ENCODE measurements around the gene ABCD4. TPM values are rescaled to one million over a fixed set of nuclear protein-coding genes. Genes with fewer than 3 reads are reported as not detected.

The ABCD4 gene
- total and polyA plus RNA-seq, 2 donors (not counting 3 experiments of a cell fraction or from before 2014, with no cell fraction given): 58.2 to 84.2 TPM

DNA sequence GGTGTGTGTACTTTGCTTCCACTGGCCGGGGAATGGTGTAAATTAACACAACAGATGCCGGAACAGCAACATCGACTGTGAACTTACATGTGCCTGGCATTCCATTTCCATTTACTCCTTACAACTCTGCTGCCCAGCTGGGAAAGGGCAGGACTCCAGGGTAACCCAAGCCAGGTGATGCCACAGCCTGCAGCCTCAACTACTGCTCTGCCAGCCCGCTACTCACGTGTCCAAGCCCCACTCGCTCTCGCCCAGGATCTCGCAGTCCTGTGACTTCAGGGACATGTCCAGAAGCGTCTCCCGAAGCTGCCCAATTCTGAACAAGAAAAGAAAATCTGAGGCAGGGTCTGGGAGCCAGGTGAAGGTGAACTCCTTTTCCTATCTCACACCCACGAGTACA, 10.7 kb downstream of the ABCD4 start:
- Histone ChIP-seq H3K9me1 (replicated peaks; ENCODE audit: control insufficient read depth, extremely low read depth, insufficient read depth, low read length) (no peaks in the 10 kb centered on the region), H3K4me2 (ENCODE audit: insufficient read depth, low read length) (no peak overlapping the region), H3K4me3 (replicated peaks in 1 of 3; ENCODE audit: insufficient read depth in 1 of 3, low read depth in 1 of 3, low read length in 3 of 3) (no peak overlapping the region), H3K9me3 (replicated peaks; ENCODE audit: control insufficient read depth, insufficient read depth, low read length) (no peaks in the 10 kb centered on the region), H4K20me1 (replicated peaks; ENCODE audit: control insufficient read depth, extremely low read depth, insufficient read depth, low read length) (peaks cover 2% of the 10 kb centered on the region), H3K27me3 (ENCODE audit: control insufficient read depth in 2 of 2, insufficient read depth in 2 of 2, low read length in 2 of 2) (no peaks in the 10 kb centered on the region), H3K27ac (ENCODE audit: insufficient read depth, low read depth, low read length) (no peak overlapping the region), H3K79me2 (ENCODE audit: control insufficient read depth, insufficient read depth, low read length) (peaks cover 4% of the 10 kb centered on the region), H3K36me3 (ENCODE audit: control insufficient read depth in 2 of 2, extremely low read depth in 1 of 2, insufficient read depth in 2 of 2, low read length in 2 of 2) (peaks cover 0 to 70% of the 10 kb centered on the region in 2 experiments), H3K9ac (replicated peaks; ENCODE audit: extremely low read depth, insufficient read depth, low read length) (no peak overlapping the region), H3K4me1 (ENCODE audit: control insufficient read depth, extremely low read depth, insufficient read depth, low read length) (no peaks in the 10 kb centered on the region), H2AFZ (ENCODE audit: low read depth, low read length) (no peak overlapping the region)
- BruUV-seq (replicated peaks): no TSS peak
- dilution Hi-C loops (cut with MboI; ENCODE audit: extremely low pct_ligation_motif_present, low sequenced_read_pairs): no loop called here
- TF ChIP-seq JUN (IDR thresholded peaks at IDR 0.05; ENCODE audit: borderline replicate concordance, insufficient read depth, insufficient read length, low read depth): no peak
- no peak for TF ChIP-seq FOS (IDR thresholded peaks at IDR 0.05; ENCODE audit: borderline replicate concordance, insufficient read depth, low read length)
- TF ChIP-seq, protein P1, sequence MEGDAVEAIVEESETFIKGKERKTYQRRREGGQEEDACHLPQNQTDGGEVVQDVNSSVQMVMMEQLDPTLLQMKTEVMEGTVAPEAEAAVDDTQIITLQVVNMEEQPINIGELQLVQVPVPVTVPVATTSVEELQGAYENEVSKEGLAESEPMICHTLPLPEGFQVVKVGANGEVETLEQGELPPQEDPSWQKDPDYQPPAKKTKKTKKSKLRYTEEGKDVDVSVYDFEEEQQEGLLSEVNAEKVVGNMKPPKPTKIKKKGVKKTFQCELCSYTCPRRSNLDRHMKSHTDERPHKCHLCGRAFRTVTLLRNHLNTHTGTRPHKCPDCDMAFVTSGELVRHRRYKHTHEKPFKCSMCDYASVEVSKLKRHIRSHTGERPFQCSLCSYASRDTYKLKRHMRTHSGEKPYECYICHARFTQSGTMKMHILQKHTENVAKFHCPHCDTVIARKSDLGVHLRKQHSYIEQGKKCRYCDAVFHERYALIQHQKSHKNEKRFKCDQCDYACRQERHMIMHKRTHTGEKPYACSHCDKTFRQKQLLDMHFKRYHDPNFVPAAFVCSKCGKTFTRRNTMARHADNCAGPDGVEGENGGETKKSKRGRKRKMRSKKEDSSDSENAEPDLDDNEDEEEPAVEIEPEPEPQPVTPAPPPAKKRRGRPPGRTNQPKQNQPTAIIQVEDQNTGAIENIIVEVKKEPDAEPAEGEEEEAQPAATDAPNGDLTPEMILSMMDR (IDR thresholded peaks at IDR 0.05; ENCODE audit: extremely low read depth in 1 of 2, insufficient read depth in 1 of 2, low read depth in 1 of 2, low read length in 2 of 2): no peak
- TF ChIP-seq MYC (IDR thresholded peaks at IDR 0.05; ENCODE audit: low read depth, low read length): no peak
- no peak for TF ChIP-seq EZH2 (IDR thresholded peaks at IDR 0.05; ENCODE audit: borderline replicate concordance, low read depth, low read length, severe bottlenecking)
- no peak for TF ChIP-seq POLR2AphosphoS5 (IDR thresholded peaks at IDR 0.05; ENCODE audit: insufficient read depth, low read depth, low read length)
- no peak for TF ChIP-seq POLR2A (IDR thresholded peaks at IDR 0.05; ENCODE audit: low read depth, low read length)
- TF ChIP-seq, protein P2, sequence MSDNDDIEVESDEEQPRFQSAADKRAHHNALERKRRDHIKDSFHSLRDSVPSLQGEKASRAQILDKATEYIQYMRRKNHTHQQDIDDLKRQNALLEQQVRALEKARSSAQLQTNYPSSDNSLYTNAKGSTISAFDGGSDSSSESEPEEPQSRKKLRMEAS (IDR thresholded peaks at IDR 0.05; ENCODE audit: insufficient read depth, insufficient read length): no peak
- TF ChIP-seq GATA2 (IDR thresholded peaks at IDR 0.05; ENCODE audit: insufficient read depth, insufficient read length, low read depth, low read length): no peak
- ChIA-PET POLR2A (no interaction called here), CTCF (interaction anchor here (0.7 kb wide), 1 partner anchor 10 kb away, joined by 4 read pairs; the partner anchor contains the start of gene ABCD4)
- intact Hi-C loops (cut with micrococcal nuclease): no loop called here
- no peak for DNase-seq (ENCODE audit: low read depth, low spot score)
- no peak for FAIRE-seq
